NOMO-1 treated with DMSO at 0.1 percent for 48 hours (cell line): ENCODE data around the gene APC.

ENCODE experiments used
- DNase-seq: peaks from one replicate; lab custom pipeline; 2025; ENCODE audit not compliant: unreplicated experiment; lab: John Stamatoyannopoulos, UW

APC gene

GRCh38 chr5:112776301-112776856, 38.7 kb downstream of the APC start:
- no peak for DNase-seq

GRCh38 chr5:112779531-112779930, 41.8 kb downstream of the APC start:
- peak; percentile 31 for DNase-seq

DNA sequence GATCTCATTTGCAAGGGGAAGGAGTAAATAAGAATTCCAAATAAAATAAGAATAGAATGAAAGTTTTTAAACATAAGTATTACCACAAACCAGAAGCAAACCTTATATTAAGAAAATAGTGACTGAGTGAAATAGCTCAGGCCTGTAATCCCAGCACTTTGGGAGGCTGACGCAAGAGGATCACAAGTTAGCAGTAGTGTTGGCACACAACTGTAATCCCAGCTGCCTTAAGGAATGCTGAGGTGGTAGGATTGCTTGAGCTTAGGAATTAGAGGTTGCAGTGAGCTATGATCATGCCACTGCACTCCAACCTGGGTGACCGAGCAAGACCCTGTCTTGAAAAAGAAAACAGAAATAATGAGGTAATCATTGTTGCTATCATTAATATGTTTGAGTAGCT, 47.0 kb downstream of the APC start:
- no peak for DNase-seq

GRCh38 chr5:112787261-112787660, 49.6 kb downstream of the APC start:
- no peak for DNase-seq

DNA sequence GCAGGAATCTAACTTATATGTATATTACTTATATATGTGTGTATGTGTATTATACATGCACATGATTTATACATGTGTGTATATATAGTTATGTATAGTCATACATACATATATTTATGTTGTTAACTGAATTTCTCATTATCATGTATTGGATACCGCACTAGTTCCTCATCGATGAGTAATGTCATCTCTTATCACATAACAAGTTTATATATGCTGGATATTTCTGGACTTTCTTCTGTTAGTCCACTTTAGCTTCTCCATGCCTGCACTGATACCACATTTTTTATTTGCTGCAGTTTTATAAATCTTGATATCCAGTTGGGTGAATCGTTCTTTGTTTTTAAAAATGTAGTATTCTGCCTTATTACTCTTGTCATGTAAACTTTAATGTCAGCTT, 50.2 kb downstream of the APC start:
- DNase-seq = no peak

GRCh38 chr5:112793201-112793600, 55.5 kb downstream of the APC start:
- no peak for DNase-seq

GRCh38 chr5:112794410-112794809, 56.7 kb downstream of the APC start:
- DNase-seq = no peak

- DNase-seq = no peak
These were observed 57.7 kb downstream of the APC start for GRCh38 chr5:112795342-112795741.

- peak; percentile 59 for DNase-seq
These were observed 58.4 kb downstream of the APC start for GRCh38 chr5:112795944-112796678.

DNA sequence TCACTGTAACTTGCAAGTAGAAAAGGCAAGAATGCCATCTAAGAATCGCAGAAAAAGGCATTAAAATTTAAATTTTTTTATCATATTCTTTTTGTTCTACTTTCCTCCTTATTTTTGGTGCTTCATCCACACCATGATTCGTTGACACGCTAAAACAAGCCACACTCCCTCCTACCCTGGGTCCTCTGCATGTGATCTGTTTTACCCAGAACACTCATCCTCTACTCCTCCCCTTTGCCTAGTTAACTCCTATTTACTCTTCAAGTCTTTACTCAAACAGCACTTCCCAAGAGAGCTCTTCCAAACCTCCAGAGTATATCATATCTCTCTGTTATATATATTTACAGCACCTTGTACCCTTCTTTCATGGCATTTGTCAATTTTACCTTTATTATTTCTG, 62.0 kb downstream of the APC start:
- no peak for DNase-seq

- DNase-seq = no peak
These were observed 63.2 kb downstream of the APC start for GRCh38 chr5:112800891-112801290.

DNA sequence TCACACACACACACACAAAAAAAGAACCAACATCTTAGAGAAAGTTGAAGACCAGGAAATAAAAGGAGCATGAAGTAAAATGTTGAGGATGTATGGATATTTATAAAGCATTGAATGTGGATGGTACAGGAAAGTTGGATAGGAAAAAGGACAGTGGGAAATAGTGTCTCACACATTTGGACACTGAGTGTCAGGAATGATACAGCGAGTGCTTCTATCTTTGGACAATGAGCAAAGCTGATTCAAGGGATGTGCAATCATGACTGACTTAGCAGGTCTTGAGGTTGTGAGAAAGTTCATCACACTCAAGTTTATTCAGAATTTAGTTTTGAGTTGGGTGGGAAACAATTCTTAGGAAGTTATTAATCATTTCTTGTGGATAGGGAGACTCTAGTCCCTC, 73.3 kb downstream of the APC start:
- no peak for DNase-seq

DNA sequence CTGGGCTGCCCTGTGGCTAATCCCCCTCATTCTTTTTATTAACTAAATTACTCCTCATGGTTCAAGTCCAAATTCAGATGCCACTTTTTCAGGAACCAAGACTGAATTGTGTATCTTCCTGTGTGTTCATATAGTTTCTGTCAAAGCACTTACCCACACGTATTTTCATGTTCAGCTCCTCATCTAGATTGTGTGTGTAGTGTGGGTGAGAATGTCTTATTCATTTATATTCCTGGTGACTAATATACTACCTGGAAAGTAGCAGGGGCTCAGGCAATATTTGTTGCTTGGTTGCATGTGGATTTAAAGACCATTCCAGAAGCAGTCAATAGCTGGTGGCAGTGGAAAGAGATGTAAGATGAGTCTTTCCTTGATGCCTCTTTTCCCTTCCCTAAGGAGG, 74.9 kb downstream of the APC start:
- DNase-seq = no peak

GRCh38 chr5:112820246-112820645, 82.6 kb downstream of the APC start:
- no peak for DNase-seq

DNA sequence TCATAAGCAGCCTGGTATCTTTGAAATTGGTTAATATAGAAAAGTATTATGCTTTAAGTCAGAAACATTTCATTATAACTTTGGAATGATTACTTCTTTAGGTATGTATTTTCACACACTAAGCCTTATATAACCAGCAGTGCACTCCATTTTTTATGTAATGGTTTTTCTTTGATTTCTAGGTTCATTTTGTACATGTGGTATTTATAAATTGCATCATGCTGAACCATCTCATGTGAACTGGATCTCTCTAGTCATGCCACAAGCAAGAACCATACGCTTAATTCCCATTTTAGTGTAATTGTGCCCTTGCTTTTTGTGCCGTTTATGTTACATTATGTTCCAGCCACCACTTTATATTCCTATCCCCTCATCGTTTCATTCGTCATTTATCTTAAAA, 84.8 kb downstream of the APC start:
- no peak for DNase-seq

DNA sequence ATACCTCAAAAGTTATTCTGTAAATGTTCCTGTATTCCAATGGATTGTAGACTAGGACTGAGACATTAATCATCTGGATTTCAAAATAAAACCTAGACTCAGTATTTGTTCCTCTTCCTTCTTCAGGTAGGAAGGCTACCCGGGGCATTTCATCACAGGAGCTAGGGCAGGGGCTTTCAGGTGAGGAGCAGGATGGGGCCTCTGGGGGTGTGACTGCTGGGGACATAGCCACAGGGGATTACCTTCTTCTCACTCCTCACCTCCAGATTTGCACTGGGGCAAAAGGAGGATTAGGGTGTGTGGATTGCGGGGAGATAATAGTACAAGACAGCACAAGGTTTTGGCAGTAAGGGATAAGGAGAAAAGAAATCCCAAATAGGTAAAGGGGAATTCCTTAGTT, 85.5 kb downstream of the APC start:
- DNase-seq = no peak

- DNase-seq = no peak
These were observed 86.0 kb downstream of the APC start for GRCh38 chr5:112823656-112824055.

DNA sequence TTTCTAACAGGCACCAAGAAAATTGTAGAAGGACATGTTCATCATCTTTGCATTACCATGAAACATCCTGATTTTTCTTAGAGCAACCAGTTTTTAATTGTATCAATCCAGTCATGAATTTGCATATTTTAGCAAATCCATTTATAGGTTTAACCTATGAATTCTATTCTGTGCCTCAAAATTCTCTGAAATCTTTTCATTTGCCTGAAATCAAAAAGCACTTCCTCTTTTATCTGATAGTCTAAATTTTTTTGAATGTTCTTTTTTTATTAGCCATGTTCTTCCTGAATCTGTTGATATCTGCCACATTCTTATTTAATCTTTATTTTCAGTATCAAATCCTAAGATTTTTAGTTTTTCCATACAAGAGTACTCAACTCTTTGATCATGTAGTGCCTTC, 86.5 kb downstream of the APC start:
- DNase-seq = no peak

GRCh38 chr5:112830378-112830777, 92.7 kb downstream of the APC start:
- no peak for DNase-seq

GRCh38 chr5:112833971-112834370, 96.3 kb downstream of the APC start:
- DNase-seq = no peak

DNA sequence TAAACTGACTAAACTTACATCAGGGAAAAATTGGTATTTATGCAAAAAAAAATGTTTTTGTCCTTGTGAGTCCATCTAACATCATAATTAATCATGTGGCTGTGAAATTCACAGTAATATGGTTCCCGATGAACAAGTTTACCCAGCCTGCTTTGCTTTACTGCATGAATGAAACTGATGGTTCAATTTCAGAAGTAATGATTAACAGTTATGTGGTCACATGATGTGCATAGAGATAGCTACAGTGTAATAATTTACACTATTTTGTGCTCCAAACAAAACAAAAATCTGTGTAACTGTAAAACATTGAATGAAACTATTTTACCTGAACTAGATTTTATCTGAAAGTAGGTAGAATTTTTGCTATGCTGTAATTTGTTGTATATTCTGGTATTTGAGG, 106.8 kb downstream of the APC start:
- no peak for DNase-seq

DNA sequence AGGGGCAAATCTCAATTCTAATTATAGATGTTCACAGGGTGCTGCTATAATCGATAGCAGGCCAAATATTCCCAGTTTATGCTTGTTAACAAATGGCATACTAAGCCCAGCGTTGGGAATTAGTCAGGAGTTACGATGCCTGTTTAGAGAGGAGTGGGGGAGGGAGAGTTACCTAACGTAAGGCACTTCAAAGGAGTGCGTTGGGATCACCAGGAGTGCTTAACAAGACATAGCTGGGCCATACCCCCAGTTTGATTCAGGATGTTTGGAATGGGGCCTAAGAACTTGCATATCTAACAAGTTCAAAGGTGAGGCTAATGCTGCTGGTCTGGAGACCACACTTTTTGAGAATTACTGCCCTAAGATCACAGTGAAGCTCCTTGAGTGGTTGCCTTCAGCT, 108.9 kb downstream of the APC start:
- no peak for DNase-seq

DNA sequence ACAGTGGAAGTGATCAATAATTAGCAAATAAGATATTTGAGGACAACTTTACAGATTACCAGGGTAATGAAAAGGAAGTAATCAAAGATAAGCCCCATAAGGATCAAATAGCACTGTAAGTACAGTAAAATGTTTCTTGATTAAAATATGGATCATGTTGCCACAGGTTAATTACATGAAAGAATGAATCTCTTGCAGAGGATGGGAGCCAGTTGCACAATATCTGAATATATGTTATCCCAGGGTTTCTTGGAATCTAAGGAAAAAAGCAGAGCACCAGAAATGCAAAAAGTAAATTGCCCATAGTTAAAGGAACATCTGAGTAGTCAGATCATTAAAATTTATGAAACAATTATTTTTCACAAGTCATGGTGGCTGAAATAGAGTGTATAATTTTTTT, 109.6 kb downstream of the APC start:
- no peak for DNase-seq
